Stimulated activated naive CD8-positive, alpha-beta T cell treated with anti-CD3 and anti-CD28 coated beads, Interleukin-15, amount 100 ng/mL, for 72 hours (primary cell): ENCODE results near the gene CBLB.

ENCODE experiments used
- ATAC-seq: fragments of 150-1000 bp; cut with Tn5 transposase; 2 replicates; pipeline ENCODE4 v1.10.0; 2021; ENCODE audit warnings: mild to moderate bottlenecking, moderate library complexity
- DNase-seq, 2 donors: peaks; one replicate each; pipeline ENCODE4 v3.0.0; 2021 to 2022
- H3K27ac Mint-ChIP-seq, 2 donors: one replicate each; pipeline ENCODE4 v1.8.0; 2022; ENCODE audit warnings: mild to moderate bottlenecking in 2 of 2, mixed read lengths in 2 of 2, moderate library complexity in 2 of 2
- H3K27me3 Mint-ChIP-seq: one replicate; pipeline ENCODE4 v1.8.0; 2022; ENCODE audit warnings: mixed read lengths
- H3K4me1 Mint-ChIP-seq: one replicate; pipeline ENCODE4 v1.8.0; 2022; ENCODE audit warnings: mild to moderate bottlenecking, mixed read lengths
- H3K4me3 Mint-ChIP-seq, 2 donors: one replicate each; pipeline ENCODE4 v1.8.0; 2022; ENCODE audit warnings: mild to moderate bottlenecking in 2 of 2, mixed read lengths in 2 of 2, moderate library complexity in 1 of 2
- H3K9me3 Mint-ChIP-seq, 2 donors: one replicate each; pipeline ENCODE4 v1.8.0; 2022; ENCODE audit warnings: mixed read lengths in 2 of 2

Gene CBLB

GRCh38 chr3:105885256-105885655, 16.4 kb upstream of the CBLB start:
- Mint-ChIP-seq H3K4me1 (peaks cover 18% of the 10 kb centered on the region), H3K27me3 (no peaks in the 10 kb centered on the region), H3K27ac (no peak overlapping the region), H3K4me3 (no peak overlapping the region), H3K9me3 (no peaks in the 10 kb centered on the region)
- no peak for DNase-seq
- no peak for ATAC-seq

DNA sequence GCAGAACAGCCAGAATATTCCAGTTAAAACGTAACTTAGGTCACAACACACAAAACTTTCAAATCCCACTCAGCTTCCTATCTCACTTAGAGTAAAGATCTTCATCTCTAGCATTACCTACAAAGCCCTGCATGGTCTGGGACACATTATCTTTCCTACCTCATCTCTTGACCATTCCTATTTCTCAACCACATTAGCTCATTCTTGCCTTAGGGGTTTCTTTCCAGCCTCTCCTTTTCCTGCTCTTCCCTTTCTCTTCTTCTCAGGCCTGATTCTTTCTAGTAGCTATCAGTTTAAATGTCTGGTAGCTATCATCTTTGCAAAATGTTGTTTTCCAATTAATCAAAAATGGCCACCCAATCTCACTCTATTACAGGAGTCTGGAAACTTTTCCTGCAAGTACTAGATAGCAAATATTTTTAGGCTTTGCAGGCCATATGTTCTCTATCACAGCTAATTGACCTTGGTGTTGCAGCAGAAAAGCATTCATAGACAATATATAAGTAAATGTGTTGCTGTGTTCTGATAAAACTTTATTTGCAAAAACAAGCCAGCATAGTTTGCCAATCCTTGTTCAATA, 15.1 kb upstream of the CBLB start:
- ATAC-seq (no peak), DNase-seq (no peak)
- Mint-ChIP-seq H3K4me3 (no peak overlapping the region), H3K9me3 (no peaks in the 10 kb centered on the region), H3K27ac (no peak overlapping the region), H3K27me3 (no peaks in the 10 kb centered on the region), H3K4me1 (peaks cover 18% of the 10 kb centered on the region)

DNA sequence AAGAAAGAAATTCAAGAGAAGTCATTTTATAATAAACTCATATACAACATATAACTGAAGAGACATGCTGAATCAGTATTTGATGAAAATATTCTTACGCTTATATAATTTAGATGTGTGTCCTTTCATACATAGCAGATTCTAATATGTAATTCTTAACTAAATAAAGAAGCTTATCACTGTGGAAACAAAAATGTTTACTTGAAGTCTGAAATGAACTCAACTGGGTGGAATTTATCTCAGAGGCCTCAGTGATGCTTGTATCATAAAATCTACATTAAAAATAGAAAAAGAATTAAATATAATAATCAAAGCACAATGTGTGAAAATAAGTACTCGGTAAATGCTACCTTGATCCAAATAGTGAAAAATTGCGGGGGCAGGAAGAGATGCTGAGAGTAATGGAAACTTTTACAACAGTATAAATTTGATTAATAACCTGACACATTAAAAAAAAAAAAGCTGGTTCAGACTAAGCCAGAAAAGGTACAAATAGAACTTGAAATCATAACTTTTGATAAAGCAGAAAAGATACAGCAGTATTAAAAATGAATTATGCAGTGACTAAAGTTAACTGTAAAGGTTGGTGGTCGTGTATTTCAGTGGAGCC, 12.0 kb upstream of the CBLB start:
- no peak overlapping the region for H3K4me3 Mint-ChIP-seq
- H3K27me3 Mint-ChIP-seq: no peaks in the 10 kb centered on the region
- H3K4me1 Mint-ChIP-seq: peaks cover 47% of the 10 kb centered on the region
- DNase-seq (no peak), ATAC-seq (no peak)
- no peak overlapping the region for H3K27ac Mint-ChIP-seq
- H3K9me3 Mint-ChIP-seq: no peaks in the 10 kb centered on the region

DNA sequence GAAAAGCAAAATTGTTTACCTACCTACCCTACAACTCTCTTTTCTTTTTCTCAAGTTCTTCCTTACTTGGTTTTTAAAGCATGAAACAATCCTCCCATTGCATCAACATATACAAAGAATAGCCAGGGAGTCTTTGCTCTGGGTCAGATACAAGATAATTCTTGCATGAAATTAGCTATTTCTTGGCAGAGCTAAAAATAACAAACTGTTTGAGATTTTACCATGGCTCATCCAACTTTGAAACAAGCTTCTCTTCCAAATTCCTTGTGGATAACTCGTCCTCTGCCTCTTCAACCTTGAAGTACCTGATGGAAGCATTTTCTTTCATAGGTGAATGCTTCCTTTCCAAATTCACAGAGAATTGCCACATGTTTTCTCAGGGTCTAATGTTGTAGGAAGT, 9.2 kb upstream of the CBLB start:
- peaks cover 54% of the 10 kb centered on the region for H3K4me1 Mint-ChIP-seq

GRCh38 chr3:105877336-105877910, 8.6 kb upstream of the CBLB start:
- Mint-ChIP-seq H3K4me1 (peaks cover 53% of the 10 kb centered on the region), H3K4me3 (peak overlapping the region; percentile 67 to 82), H3K9me3 (no peaks in the 10 kb centered on the region), H3K27ac (peak overlapping the region; percentile 91 to 97), H3K27me3 (no peaks in the 10 kb centered on the region)
- DNase-seq (no peak), ATAC-seq (peak; percentile 52)

More for the DNA sequence above, 9.2 kb upstream of the CBLB start:
- DNase-seq (no peak), ATAC-seq (no peak)
- Mint-ChIP-seq H3K9me3 (no peaks in the 10 kb centered on the region), H3K27me3 (no peaks in the 10 kb centered on the region), H3K4me3 (peak overlapping the region; percentile 44 to 49), H3K27ac (peak overlapping the region in 1 of 2 donors; percentile 44)

- peaks cover 52% of the 10 kb centered on the region for H3K4me1 Mint-ChIP-seq
- DNase-seq: no peak
- no peaks in the 10 kb centered on the region for H3K27me3 Mint-ChIP-seq
- H3K9me3 Mint-ChIP-seq: no peaks in the 10 kb centered on the region
- H3K27ac Mint-ChIP-seq: peak overlapping the region; percentile 91 to 97
- ATAC-seq: peak; percentile 95
- H3K4me3 Mint-ChIP-seq: peak overlapping the region; percentile 67 to 82
Observed at GRCh38 chr3:105876780-105877327, 8.0 kb upstream of the CBLB start.

GRCh38 chr3:105869861-105870755, 1.3 kb upstream of the CBLB start:
- peaks cover 18% of the 10 kb centered on the region for H3K4me1 Mint-ChIP-seq
- DNase-seq (no peak), ATAC-seq (no peak)
- no peak overlapping the region for H3K27ac Mint-ChIP-seq
- peak overlapping the region; percentile 92 to 99 for H3K4me3 Mint-ChIP-seq
- no peaks in the 10 kb centered on the region for H3K9me3 Mint-ChIP-seq
- H3K27me3 Mint-ChIP-seq: no peaks in the 10 kb centered on the region

DNA sequence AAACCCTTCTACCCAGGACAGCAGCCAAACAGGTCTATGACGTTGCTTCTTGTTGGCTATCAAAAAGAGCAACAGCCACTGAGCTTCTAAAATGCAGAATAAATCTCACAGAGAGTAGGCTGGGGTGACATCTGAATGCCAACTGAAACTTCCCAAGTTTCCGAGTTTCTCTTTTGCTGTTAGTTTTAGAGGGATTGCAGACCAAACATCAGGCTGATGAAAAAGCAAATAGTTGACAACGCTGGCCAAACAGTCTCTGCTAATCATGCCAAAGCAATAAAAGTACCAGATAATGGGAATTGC, 670 bp upstream of the CBLB start:
- H3K4me1 Mint-ChIP-seq: peaks cover 19% of the 10 kb centered on the region
- no peaks in the 10 kb centered on the region for H3K27me3 Mint-ChIP-seq
- ATAC-seq (no peak), DNase-seq (no peak)
- peak overlapping the region; percentile 92 to 99 for H3K4me3 Mint-ChIP-seq
- H3K9me3 Mint-ChIP-seq: no peaks in the 10 kb centered on the region
- H3K27ac Mint-ChIP-seq: peak overlapping the region; percentile 95 to 98

DNA sequence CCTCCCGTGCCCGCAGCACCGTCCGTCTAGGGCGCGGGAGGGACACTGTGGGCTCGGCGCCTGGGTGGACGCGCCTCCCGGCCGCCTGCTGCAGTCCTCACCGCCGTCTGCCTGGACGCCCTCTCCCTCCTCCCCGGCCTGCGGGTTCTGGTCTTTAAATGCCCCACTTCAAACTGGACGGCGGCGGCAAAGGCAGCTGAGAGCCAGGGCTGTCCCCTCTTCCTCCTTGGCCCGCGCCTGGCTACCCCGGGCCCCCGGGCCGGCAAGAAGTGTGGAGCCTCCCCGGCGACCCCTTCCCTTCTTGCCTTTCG, 426 bp downstream of the CBLB start:
- Mint-ChIP-seq H3K4me3 (peak overlapping the region; percentile 92 to 99), H3K27me3 (no peaks in the 10 kb centered on the region), H3K9me3 (no peaks in the 10 kb centered on the region), H3K4me1 (peaks cover 24% of the 10 kb centered on the region), H3K27ac (peak overlapping the region; percentile 95 to 98)
- DNase-seq (peak; percentile 36 to 40), ATAC-seq (peak; percentile 17)

GRCh38 chr3:105867712-105868430, 941 bp downstream of the CBLB start:
- no peak for DNase-seq
- H3K27me3 Mint-ChIP-seq: no peaks in the 10 kb centered on the region
- no peaks in the 10 kb centered on the region for H3K9me3 Mint-ChIP-seq
- peak overlapping the region; percentile 95 to 98 for H3K27ac Mint-ChIP-seq
- no peak for ATAC-seq
- H3K4me1 Mint-ChIP-seq: peaks cover 24% of the 10 kb centered on the region
- H3K4me3 Mint-ChIP-seq: peak overlapping the region; percentile 92 to 99

GRCh38 chr3:105866656-105867653, 1.9 kb downstream of the CBLB start:
- Mint-ChIP-seq H3K27ac (peak overlapping the region; percentile 95 to 98), H3K9me3 (no peaks in the 10 kb centered on the region), H3K4me3 (peak overlapping the region; percentile 92 to 99), H3K27me3 (no peaks in the 10 kb centered on the region), H3K4me1 (peaks cover 24% of the 10 kb centered on the region)
- DNase-seq: peak in 1 of 2 donors; percentile 51
- peak; percentile 37 for ATAC-seq

DNA sequence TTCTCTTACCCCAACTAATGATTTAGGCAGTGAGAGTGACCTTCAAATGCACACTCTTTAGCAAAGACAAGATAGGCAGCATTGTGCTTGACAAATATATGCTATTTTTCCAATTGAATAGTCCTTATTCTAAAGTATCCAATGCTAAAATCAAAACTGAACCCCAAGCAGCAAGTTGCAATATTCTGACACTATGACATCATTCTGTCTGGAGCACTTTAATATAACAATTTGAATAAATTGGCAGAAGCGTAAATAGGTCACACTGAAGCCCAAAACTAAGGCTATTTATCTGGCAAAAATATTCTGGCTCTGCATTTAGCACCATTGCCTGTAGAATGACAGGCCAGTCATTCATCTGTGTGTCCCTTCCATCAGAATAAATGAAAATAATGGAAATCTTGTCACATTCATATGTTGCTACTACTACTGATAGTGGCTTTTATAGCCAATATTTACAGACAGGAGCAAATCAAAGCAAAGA, 2.9 kb downstream of the CBLB start:
- no peak for ATAC-seq
- Mint-ChIP-seq H3K4me1 (peaks cover 24% of the 10 kb centered on the region), H3K27me3 (no peaks in the 10 kb centered on the region), H3K4me3 (peak overlapping the region; percentile 92 to 99), H3K9me3 (no peaks in the 10 kb centered on the region), H3K27ac (peak overlapping the region in 1 of 2 donors; percentile 98)
- no peak for DNase-seq

DNA sequence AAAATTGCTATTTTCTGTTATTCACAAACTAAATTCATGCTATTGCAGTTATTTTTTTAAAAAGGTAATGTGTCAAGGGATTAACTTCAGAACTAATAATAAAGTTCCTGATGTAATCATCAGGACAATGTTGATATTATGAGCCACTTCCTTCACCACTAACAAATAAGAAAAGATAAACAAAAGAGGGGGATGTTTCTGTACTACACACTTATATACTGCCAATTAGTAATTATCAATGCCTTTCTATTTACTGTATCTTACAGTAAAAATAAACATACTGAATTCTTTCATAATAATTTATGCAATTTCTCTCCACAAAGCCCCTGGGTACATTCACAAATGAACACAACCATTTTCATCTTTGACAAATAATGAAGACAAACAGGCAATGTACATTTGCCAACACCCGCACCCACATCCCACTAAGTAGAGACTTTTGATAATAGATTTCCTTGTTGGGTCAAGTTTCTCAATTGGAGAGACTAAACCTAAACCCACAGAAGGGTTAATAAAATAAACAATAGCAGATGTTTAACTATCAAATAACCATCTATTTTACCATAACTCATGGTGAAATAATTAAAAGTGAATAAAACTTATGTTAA, 3.7 kb downstream of the CBLB start:
- Mint-ChIP-seq H3K4me1 (peaks cover 19% of the 10 kb centered on the region), H3K4me3 (peak overlapping the region; percentile 66 to 99), H3K27ac (peak overlapping the region in 1 of 2 donors; percentile 70), H3K27me3 (no peaks in the 10 kb centered on the region), H3K9me3 (no peaks in the 10 kb centered on the region)
- DNase-seq (no peak), ATAC-seq (no peak)

GRCh38 chr3:105864212-105864611, 4.6 kb downstream of the CBLB start:
- Mint-ChIP-seq H3K4me1 (peaks cover 16% of the 10 kb centered on the region), H3K9me3 (no peaks in the 10 kb centered on the region), H3K27me3 (no peaks in the 10 kb centered on the region), H3K4me3 (peak overlapping the region; percentile 66 to 99), H3K27ac (peak overlapping the region in 1 of 2 donors; percentile 70)
- DNase-seq (no peak), ATAC-seq (no peak)
